Neural progenitor cell (in vitro differentiated cells): ENCODE measurements around the gene LGR6. TPM values are rescaled to one million over a fixed set of nuclear protein-coding genes. Genes with fewer than 3 reads are reported as not detected.

Source experiments
- DNase-seq: peaks from one replicate; pipeline ENCODE4 v3.0.0-alpha.2; 2016; ENCODE audit warnings: low spot score
- H2AFZ ChIP-seq: fragments of 200-600 bp; sonication (generic); replicated peaks from 2 replicates; pipeline ENCODE4 v1.6.1; 2016; ENCODE audit warnings: antibody characterized with exemption
- H3F3A ChIP-seq: fragments of 200-600 bp; sonication (generic); 2 replicates; pipeline ENCODE4 v1.6.1; 2016; ENCODE audit warnings: antibody characterized with exemption, low read depth
- H3K27ac ChIP-seq: fragments of 200-600 bp; sonication (generic); 2 replicates; pipeline ENCODE4 v1.5.1; 2016; ENCODE audit warnings: mild to moderate bottlenecking
- H3K27me3 ChIP-seq: fragments of 200-600 bp; sonication (generic); 2 replicates; pipeline ENCODE4 v1.6.1; 2016; ENCODE audit warnings: mild to moderate bottlenecking, moderate library complexity
- H3K36me3 ChIP-seq: fragments of 200-600 bp; sonication (generic); 2 replicates; pipeline ENCODE4 v1.5.1; 2016
- H3K4me1 ChIP-seq: fragments of 200-600 bp; sonication (generic); 2 replicates; pipeline ENCODE4 v1.6.1; 2016; ENCODE audit warnings: mixed run types
- H3K4me2 ChIP-seq: fragments of 200-600 bp; sonication (generic); 2 replicates; pipeline ENCODE4 v1.6.1; 2016
- H3K4me3 ChIP-seq: fragments of 200-600 bp; sonication (generic); 2 replicates; pipeline ENCODE4 v1.5.1; 2016
- H3K79me2 ChIP-seq: fragments of 200-600 bp; sonication (generic); 2 replicates; pipeline ENCODE4 v1.6.1; 2016; ENCODE audit warnings: low read depth
- H3K9ac ChIP-seq: fragments of 200-600 bp; sonication (generic); 2 replicates; pipeline ENCODE4 v1.6.1; 2016
- H3K9me3 ChIP-seq: fragments of 200-600 bp; sonication (generic); 2 replicates; pipeline ENCODE4 v1.5.1; 2016; ENCODE audit warnings: low read depth
- H4K20me1 ChIP-seq: fragments of 200-600 bp; sonication (generic); 2 replicates; pipeline ENCODE4 v1.6.1; 2016; ENCODE audit warnings: low read depth
- H3K27ac Mint-ChIP-seq: 3 replicates; pipeline ENCODE4 v1.8.0; 2021; ENCODE audit warnings: mixed read lengths
- H3K27me3 Mint-ChIP-seq: 2 replicates; pipeline ENCODE4 v1.8.0; 2022; ENCODE audit warnings: low read depth, mild to moderate bottlenecking, inconsistent platforms, moderate library complexity, mixed read lengths; ENCODE audit not compliant: insufficient read depth
- H3K36me3 Mint-ChIP-seq: 3 replicates; pipeline ENCODE4 v1.8.0; 2021; ENCODE audit warnings: mixed read lengths
- H3K4me1 Mint-ChIP-seq: 3 replicates; pipeline ENCODE4 v1.8.0; 2021; ENCODE audit warnings: mixed read lengths
- H3K4me3 Mint-ChIP-seq: 3 replicates; pipeline ENCODE4 v1.8.0; 2021; ENCODE audit warnings: mild to moderate bottlenecking, moderate library complexity, mixed read lengths
- H3K9me3 Mint-ChIP-seq: 3 replicates; pipeline ENCODE4 v1.8.0; 2020; ENCODE audit warnings: mixed read lengths
- EZH2 ChIP-seq: fragments of 200-600 bp; sonication (generic); IDR thresholded peaks from 2 replicates; pipeline ENCODE4 v1.6.1; 2017; ENCODE audit warnings: antibody characterized with exemption, mild to moderate bottlenecking, moderate library complexity
- EZH2phosphoT487 ChIP-seq: fragments of 200-600 bp; sonication (generic); IDR thresholded peaks from 2 replicates; pipeline ENCODE4 v1.6.1; 2017; ENCODE audit warnings: antibody characterized with exemption
- total RNA-seq: library from RNA; depleted of rRNA; stranded (reverse); fragments of >200 nt; gene quantifications from 2 replicates; pipeline ENCODE4 v1.2.3, GENCODE V29; 2015; ENCODE audit warnings: low replicate concordance
- TF ChIP-seq, protein P1 (sequence below): fragments of 200-600 bp; sonication (generic); IDR thresholded peaks from 2 replicates; pipeline ENCODE4 v1.5.1; 2017; ENCODE audit warnings: antibody characterized with exemption, mild to moderate bottlenecking

Gene LGR6
- total RNA-seq, 1 donor from 2014 or later = not detected

DNA sequence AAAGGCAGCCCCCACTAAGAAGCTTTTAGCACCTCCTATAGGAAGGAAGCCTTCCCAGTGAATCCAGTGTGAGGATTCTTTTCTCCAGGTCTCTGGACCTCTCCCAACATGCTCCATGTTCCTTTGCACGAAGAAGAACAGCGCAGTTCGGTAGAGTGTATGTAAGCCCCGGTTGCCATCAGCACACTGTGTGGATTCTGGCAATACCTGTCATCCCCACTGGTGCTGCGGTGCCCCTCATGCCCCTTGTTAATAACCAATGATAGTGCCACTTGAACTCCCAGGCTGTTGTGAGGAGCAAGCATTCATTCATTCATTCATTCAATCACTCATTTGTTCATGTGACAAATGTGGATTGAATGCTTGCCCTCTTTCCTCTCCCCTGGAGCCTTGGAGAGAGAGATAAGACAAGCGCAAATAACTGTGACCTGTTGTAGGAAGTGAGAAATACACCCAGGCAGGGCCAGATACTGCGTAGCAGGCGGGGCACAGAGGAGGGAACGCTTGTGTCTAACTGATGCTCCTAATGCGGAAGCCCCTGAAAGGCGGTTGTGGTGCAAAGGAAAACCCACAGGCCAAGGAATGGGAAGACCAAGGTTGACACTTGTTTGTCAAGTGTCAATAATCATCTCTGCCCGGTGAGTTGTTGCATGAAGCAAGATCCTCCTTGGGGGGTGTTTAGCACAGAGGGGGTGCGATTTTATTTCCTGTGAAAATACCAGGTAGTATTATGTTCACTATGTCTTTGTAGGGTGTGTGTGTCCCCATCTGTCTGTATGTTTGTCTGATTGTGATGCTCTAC lies 9.8 kb downstream of the LGR6 start:
- Histone ChIP-seq H3K27me3 (no peaks in the 10 kb centered on the region), H3K9me3 (no peaks in the 10 kb centered on the region), H3K36me3 (no peaks in the 10 kb centered on the region), H3F3A (peaks cover 5% of the 10 kb centered on the region), H4K20me1 (no peaks in the 10 kb centered on the region), H3K4me3 (no peak overlapping the region), H3K9ac (no peak overlapping the region), H3K4me2 (no peak overlapping the region), H3K4me1 (peaks cover 25% of the 10 kb centered on the region), H3K79me2 (no peaks in the 10 kb centered on the region), H2AFZ (no peak overlapping the region), H3K27ac (no peak overlapping the region)
- TF ChIP-seq EZH2phosphoT487 (no peak), EZH2 (no peak)
- TF ChIP-seq, protein P1, sequence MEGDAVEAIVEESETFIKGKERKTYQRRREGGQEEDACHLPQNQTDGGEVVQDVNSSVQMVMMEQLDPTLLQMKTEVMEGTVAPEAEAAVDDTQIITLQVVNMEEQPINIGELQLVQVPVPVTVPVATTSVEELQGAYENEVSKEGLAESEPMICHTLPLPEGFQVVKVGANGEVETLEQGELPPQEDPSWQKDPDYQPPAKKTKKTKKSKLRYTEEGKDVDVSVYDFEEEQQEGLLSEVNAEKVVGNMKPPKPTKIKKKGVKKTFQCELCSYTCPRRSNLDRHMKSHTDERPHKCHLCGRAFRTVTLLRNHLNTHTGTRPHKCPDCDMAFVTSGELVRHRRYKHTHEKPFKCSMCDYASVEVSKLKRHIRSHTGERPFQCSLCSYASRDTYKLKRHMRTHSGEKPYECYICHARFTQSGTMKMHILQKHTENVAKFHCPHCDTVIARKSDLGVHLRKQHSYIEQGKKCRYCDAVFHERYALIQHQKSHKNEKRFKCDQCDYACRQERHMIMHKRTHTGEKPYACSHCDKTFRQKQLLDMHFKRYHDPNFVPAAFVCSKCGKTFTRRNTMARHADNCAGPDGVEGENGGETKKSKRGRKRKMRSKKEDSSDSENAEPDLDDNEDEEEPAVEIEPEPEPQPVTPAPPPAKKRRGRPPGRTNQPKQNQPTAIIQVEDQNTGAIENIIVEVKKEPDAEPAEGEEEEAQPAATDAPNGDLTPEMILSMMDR = no peak
- DNase-seq = no peak
- H3K9me3 Mint-ChIP-seq = no peaks in the 10 kb centered on the region
- H3K4me3 Mint-ChIP-seq = no peak overlapping the region
- peaks cover 2% of the 10 kb centered on the region for H3K4me1 Mint-ChIP-seq
- peaks cover 5% of the 10 kb centered on the region for H3K27me3 Mint-ChIP-seq
- H3K27ac Mint-ChIP-seq = no peak overlapping the region
- H3K36me3 Mint-ChIP-seq = no peaks in the 10 kb centered on the region

DNA sequence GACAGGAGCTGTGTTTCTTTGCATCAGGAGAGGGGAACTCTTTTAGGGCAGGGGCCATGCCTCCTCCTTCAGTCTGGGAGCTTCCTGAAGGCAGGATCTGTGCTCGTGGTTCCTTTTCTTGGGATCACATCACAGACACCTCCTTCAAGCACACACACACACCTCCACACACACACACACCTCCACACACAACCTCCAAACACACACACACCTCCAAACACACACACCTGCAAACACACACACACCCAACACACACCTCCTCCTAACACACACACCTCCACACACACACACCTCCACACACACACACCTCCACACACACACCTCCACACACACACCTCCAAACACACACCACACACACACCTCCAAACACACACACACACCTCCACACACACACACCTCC lies 10.5 kb downstream of the LGR6 start:
- no peak overlapping the region for H3K4me3 ChIP-seq
- H3K9me3 ChIP-seq = no peaks in the 10 kb centered on the region
- no peak overlapping the region for H3K27ac ChIP-seq
- no peak overlapping the region for H2AFZ ChIP-seq
- DNase-seq = peak; percentile 23
- Mint-ChIP-seq H3K27me3 (peaks cover 3% of the 10 kb centered on the region), H3K9me3 (no peaks in the 10 kb centered on the region), H3K4me1 (peaks cover 2% of the 10 kb centered on the region), H3K4me3 (no peak overlapping the region), H3K27ac (no peak overlapping the region), H3K36me3 (no peaks in the 10 kb centered on the region)
- H3K4me1 ChIP-seq = peaks cover 27% of the 10 kb centered on the region
- H3K36me3 ChIP-seq = no peaks in the 10 kb centered on the region
- no peak overlapping the region for H3K4me2 ChIP-seq
- no peak overlapping the region for H3K9ac ChIP-seq
- TF ChIP-seq, protein P1 = no peak
- no peak for TF ChIP-seq EZH2
- TF ChIP-seq EZH2phosphoT487 = no peak
- no peaks in the 10 kb centered on the region for H3K79me2 ChIP-seq
- no peaks in the 10 kb centered on the region for H3K27me3 ChIP-seq
- peaks cover 5% of the 10 kb centered on the region for H3F3A ChIP-seq
- no peaks in the 10 kb centered on the region for H4K20me1 ChIP-seq

- no peaks in the 10 kb centered on the region for H3K27me3 ChIP-seq
- H3K9me3 Mint-ChIP-seq = no peaks in the 10 kb centered on the region
- H3K36me3 ChIP-seq = no peaks in the 10 kb centered on the region
- no peak overlapping the region for H3K4me3 Mint-ChIP-seq
- H3K4me2 ChIP-seq = peak overlapping the region; percentile 57
- H2AFZ ChIP-seq = no peak overlapping the region
- no peak for TF ChIP-seq EZH2phosphoT487
- TF ChIP-seq, protein P1 = peak; percentile 63
- no peak overlapping the region for H3K9ac ChIP-seq
- no peaks in the 10 kb centered on the region for H3K36me3 Mint-ChIP-seq
- H3K27ac ChIP-seq = no peak overlapping the region
- H3K9me3 ChIP-seq = no peaks in the 10 kb centered on the region
- H3K4me1 Mint-ChIP-seq = peaks cover 2% of the 10 kb centered on the region
- H3K27me3 Mint-ChIP-seq = peaks cover under 1% of the 10 kb centered on the region
- peaks cover 5% of the 10 kb centered on the region for H3F3A ChIP-seq
- peaks cover 24% of the 10 kb centered on the region for H3K4me1 ChIP-seq
- H3K79me2 ChIP-seq = no peaks in the 10 kb centered on the region
- H3K27ac Mint-ChIP-seq = no peak overlapping the region
- H3K4me3 ChIP-seq = no peak overlapping the region
- no peaks in the 10 kb centered on the region for H4K20me1 ChIP-seq
- DNase-seq = peak; percentile 84
These were observed 12.1 kb downstream of the LGR6 start for GRCh38 chr1:202205523-202206190.
